SK-MEL-5 (cell line): Measurements from ENCODE around the gene DOK4. TPM values are rescaled to one million over a fixed set of nuclear protein-coding genes. Genes with fewer than 3 reads are reported as not detected.
"Not testable (repeated sequence)": the region's sequence is repeated elsewhere in the genome, so short reads cannot be mapped to it uniquely, and the experiment has no call there.

Experiments
- DNase-seq: peaks from one replicate; pipeline ENCODE4 v3.0.0-alpha.2; 2016; ENCODE audit warnings: low read depth, low spot score
- in situ Hi-C: cut with HindIII; loops from 2 replicates; pipeline ENCODE4 v1.10.0; 2016; ENCODE audit warnings: low sequenced_read_pairs, high pct_unique_total_duplicates, low pct_unique_long_range_greater_than_20kb
- total RNA-seq: library from RNA; depleted of rRNA; stranded (reverse); fragments of >200 nt; shearing (Covaris generic); gene quantifications from 2 replicates; pipeline ENCODE4 v1.2.3, GENCODE V29; 2014

DOK4 gene
- total RNA-seq, 1 experiment from 2014 or later = 3.6 TPM

GRCh38 chr16:57508035-57508425 lies 21.7 kb upstream of the DOK4 start:
- in situ Hi-C loops = no loop called here
- DNase-seq = no peak

GRCh38 chr16:57507136-57508034 lies 21.1 kb upstream of the DOK4 start:
- no peak for DNase-seq
- in situ Hi-C loops = no loop called here

GRCh38 chr16:57505169-57505568 lies 18.9 kb upstream of the DOK4 start:
- in situ Hi-C loops = no loop called here
- DNase-seq = no peak

GRCh38 chr16:57504491-57504890 lies 18.2 kb upstream of the DOK4 start:
- in situ Hi-C loops = no loop called here
- DNase-seq = no peak

GRCh38 chr16:57504001-57504400 lies 17.7 kb upstream of the DOK4 start:
- in situ Hi-C loops = no loop called here
- DNase-seq = no peak

GRCh38 chr16:57503366-57503765 lies 17.1 kb upstream of the DOK4 start:
- in situ Hi-C loops = no loop called here
- no peak for DNase-seq

GRCh38 chr16:57502048-57502775 lies 15.9 kb upstream of the DOK4 start:
- no peak for DNase-seq
- in situ Hi-C loops = no loop called here

GRCh38 chr16:57501492-57501891 lies 15.2 kb upstream of the DOK4 start:
- no peak for DNase-seq
- in situ Hi-C loops = no loop called here

- DNase-seq = no peak
- in situ Hi-C loops = no loop called here
Observed at GRCh38 chr16:57500578-57501111, 14.4 kb upstream of the DOK4 start.

- in situ Hi-C loops, DNase-seq: not testable (repeated sequence)
Observed at GRCh38 chr16:57499941-57500340, 13.6 kb upstream of the DOK4 start.

GRCh38 chr16:57498031-57498430 lies 11.7 kb upstream of the DOK4 start:
- no peak for DNase-seq
- in situ Hi-C loops = no loop called here

GRCh38 chr16:57497121-57497520 lies 10.8 kb upstream of the DOK4 start:
- no peak for DNase-seq
- in situ Hi-C loops = no loop called here

GRCh38 chr16:57493767-57494166 lies 7.5 kb upstream of the DOK4 start:
- DNase-seq = no peak
- in situ Hi-C loops = no loop called here

GRCh38 chr16:57489229-57489628 lies 2.9 kb upstream of the DOK4 start:
- in situ Hi-C loops = no loop called here
- no peak for DNase-seq

GRCh38 chr16:57486858-57487834 lies 853 bp upstream of the DOK4 start:
- in situ Hi-C loops = no loop called here
- DNase-seq = no peak

GRCh38 chr16:57485091-57485915 lies 990 bp downstream of the DOK4 start:
- DNase-seq = no peak
- in situ Hi-C loops = no loop called here

- DNase-seq = no peak
Observed at GRCh38 chr16:57484515-57485005, 1.7 kb downstream of the DOK4 start.

More at GRCh38 chr16:57484515-57485005, 1.7 kb downstream of the DOK4 start:
- in situ Hi-C loops = no loop called here
